Endothelial cell of umbilical vein (primary cell): ENCODE results near the gene PLK5. TPM values are rescaled to one million over a fixed set of nuclear protein-coding genes. Genes with fewer than 3 reads are reported as not detected.

ENCODE experiments used
- BruUV-seq: library from RNA; stranded (reverse); fragments of 400-500 nt; replicated peaks from 2 replicates; lab custom pipeline; 2021; lab: Mats Ljungman, UMichigan
- CTCF ChIA-PET: fragments of 300-600, 350-600 bp; sonication (Branson Sonifier 250); formaldehyde crosslinking; loops from one replicate; lab custom pipeline; 2021; ENCODE audit warnings: antibody characterized with exemption, inconsistent platforms; lab: Charles Lee
- POLR2A ChIA-PET: fragments of 300-600, 350-600 bp; sonication (Branson Sonifier 250); formaldehyde crosslinking; loops from one replicate; lab custom pipeline; 2021; ENCODE audit warnings: antibody characterized with exemption, inconsistent platforms; lab: Charles Lee
- DNase-seq: peaks from one replicate; pipeline ENCODE4 v3.0.0-alpha.2; 2011; ENCODE audit warnings: low read depth, low spot score
- FAIRE-seq: peaks from 2 replicates; lab custom pipeline; 2011; peaks lifted over from hg19 to GRCh38; lab: Jason Lieb, UNC
- H2AFZ ChIP-seq: 2 replicates; pipeline ENCODE4 v1.6.0; 2012; ENCODE audit warnings: low read depth, low read length, control low read depth, inconsistent platforms
- H3K27ac ChIP-seq: 2 replicates; pipeline ENCODE4 v1.5.1; 2011; ENCODE audit warnings: low read depth, mild to moderate bottlenecking, control low read depth, low read length, moderate library complexity; ENCODE audit not compliant: insufficient read depth
- H3K27me3 ChIP-seq, 2 experiments: 2 replicates each; pipeline versions ENCODE4 v1.6.0 to v1.6.1; 2011; ENCODE audit warnings: low read length in 2 of 2, mixed read lengths in 1 of 2; ENCODE audit not compliant: control insufficient read depth in 2 of 2, insufficient read depth in 2 of 2
- H3K36me3 ChIP-seq, 2 experiments: 2 replicates in 1 of 2; 3 replicates in 1 of 2; pipeline ENCODE4 v1.5.1; 2011; ENCODE audit warnings: low read length in 2 of 2, mild to moderate bottlenecking in 1 of 2, moderate library complexity in 1 of 2; ENCODE audit not compliant: control insufficient read depth in 2 of 2, insufficient read depth in 2 of 2; ENCODE audit errors: extremely low read depth in 1 of 2
- H3K4me1 ChIP-seq: 3 replicates; pipeline ENCODE4 v1.5.1; 2011; ENCODE audit warnings: mild to moderate bottlenecking, low read length; ENCODE audit not compliant: control insufficient read depth, insufficient read depth; ENCODE audit errors: extremely low read depth
- H3K4me2 ChIP-seq: 2 replicates; pipeline ENCODE4 v1.6.1; 2011; ENCODE audit warnings: low read length, control low read depth, mixed read lengths; ENCODE audit not compliant: insufficient read depth
- H3K4me3 ChIP-seq, 3 experiments: fragments of 200-600 bp in 1 of 3; sonication (generic), shearing (Covaris generic) in 1 of 3; replicated peaks in 1 of 3; 2 replicates each; pipeline ENCODE4 v1.5.1; 2011 to 2016; ENCODE audit warnings: control low read depth in 3 of 3, low read length in 3 of 3, mild to moderate bottlenecking in 2 of 3, inconsistent platforms in 1 of 3, low read depth in 1 of 3, moderate library complexity in 1 of 3; ENCODE audit not compliant: insufficient read depth in 1 of 3
- H3K79me2 ChIP-seq: 2 replicates; pipeline ENCODE4 v1.6.0; 2012; ENCODE audit warnings: low read length, inconsistent platforms; ENCODE audit not compliant: control insufficient read depth, insufficient read depth
- H3K9ac ChIP-seq: replicated peaks from 2 replicates; pipeline ENCODE3; 2011; ENCODE audit warnings: low read length, control low read depth; ENCODE audit not compliant: insufficient read depth; ENCODE audit errors: extremely low read depth
- H3K9me1 ChIP-seq: replicated peaks from 3 replicates; pipeline ENCODE4 v1.6.0; 2011; ENCODE audit warnings: mild to moderate bottlenecking, low read length; ENCODE audit not compliant: control insufficient read depth, insufficient read depth; ENCODE audit errors: extremely low read depth
- H3K9me3 ChIP-seq: replicated peaks from 2 replicates; pipeline ENCODE4 v1.5.1; 2012; ENCODE audit warnings: low read length, inconsistent platforms; ENCODE audit not compliant: control insufficient read depth, insufficient read depth
- H4K20me1 ChIP-seq: replicated peaks from 2 replicates; pipeline ENCODE3; 2011; ENCODE audit warnings: mild to moderate bottlenecking, low read length; ENCODE audit not compliant: control insufficient read depth, insufficient read depth; ENCODE audit errors: extremely low read depth
- CTCF ChIP-seq, 2 donors: IDR thresholded peaks; 1 replicate in 1 of 2; 2 replicates in 1 of 2; pipeline ENCODE4 v1.5.1; 2011; ENCODE audit warnings: low read length in 2 of 2, mild to moderate bottlenecking in 2 of 2, moderate library complexity in 2 of 2, control low read depth in 1 of 2, inconsistent platforms in 1 of 2, low read depth in 1 of 2; ENCODE audit not compliant: insufficient read depth in 1 of 2; ENCODE audit errors: extremely low read depth in 1 of 2
- EZH2 ChIP-seq: IDR thresholded peaks from 2 replicates; pipeline ENCODE4 v1.6.1; 2012; ENCODE audit warnings: borderline replicate concordance, low read depth, mild to moderate bottlenecking, moderate library complexity, low read length, inconsistent platforms; ENCODE audit not compliant: severe bottlenecking
- FOS ChIP-seq: IDR thresholded peaks from 2 replicates; pipeline ENCODE4 v1.6.1; 2011; ENCODE audit warnings: mild to moderate bottlenecking, low read length, moderate library complexity, borderline replicate concordance; ENCODE audit not compliant: insufficient read depth
- GATA2 ChIP-seq: IDR thresholded peaks from 2 replicates; pipeline ENCODE4 v1.7.0; 2011; ENCODE audit warnings: low read depth, mild to moderate bottlenecking, moderate library complexity, mixed read lengths, low read length; ENCODE audit not compliant: insufficient read length, insufficient read depth
- JUN ChIP-seq: IDR thresholded peaks from 2 replicates; pipeline ENCODE4 v1.6.1; 2011; ENCODE audit warnings: borderline replicate concordance, low read depth; ENCODE audit not compliant: insufficient read length, insufficient read depth
- MYC ChIP-seq: IDR thresholded peaks from one replicate; pipeline ENCODE4 v1.6.1; 2011; ENCODE audit warnings: mild to moderate bottlenecking, low read depth, low read length
- POLR2A ChIP-seq: IDR thresholded peaks from 2 replicates; pipeline ENCODE4 v1.6.1; 2012; ENCODE audit warnings: low read depth, mild to moderate bottlenecking, control low read depth, low read length
- POLR2AphosphoS5 ChIP-seq: IDR thresholded peaks from 2 replicates; pipeline ENCODE4 v1.6.1; 2012; ENCODE audit warnings: low read depth, mild to moderate bottlenecking, control low read depth, low read length, moderate library complexity; ENCODE audit not compliant: insufficient read depth
- dilution Hi-C: fragments of 300-500 bp; cut with MboI; formaldehyde crosslinking; loops from one replicate; pipeline ENCODE4 v1.15.0; 2019; ENCODE audit warnings: low sequenced_read_pairs; ENCODE audit not compliant: extremely low pct_ligation_motif_present
- intact Hi-C: fragments of 100-400 bp; cut with micrococcal nuclease; formaldehyde crosslinking; loops from one replicate; pipeline ENCODE4 v1.10.0; 2022
- polyA plus RNA-seq, 4 experiments: library from polyadenylated mRNA; depleted of rRNA in 3 of 4; stranded (reverse) in 3 of 4; unstranded in 1 of 4; fragments of >200 nt; gene quantifications; 2 replicates each; pipeline versions ENCODE4 v1.2.1 to v1.2.3, GENCODE V29; 2011 to 2012; ENCODE audit warnings: missing spikeins in 1 of 4
- total RNA-seq: library from RNA; stranded (reverse); gene quantifications from 2 replicates; pipeline ENCODE4 v1.2.3, GENCODE V29; 2021
- TF ChIP-seq, protein P1 (sequence below): IDR thresholded peaks from 2 replicates; pipeline ENCODE4 v1.6.1; 2011; ENCODE audit not compliant: insufficient read depth, insufficient read length

PLK5 gene
- total and polyA plus RNA-seq, 2 donors (not counting 3 experiments of a cell fraction or from before 2014, with no cell fraction given) = not detected

GRCh38 chr19:1483979-1484428 lies 39.9 kb upstream of the PLK5 start:
- ChIA-PET POLR2A (no interaction called here), CTCF (no interaction called here)
- FAIRE-seq = no peak
- H3K27me3 ChIP-seq = no peaks in the 10 kb centered on the region
- no peaks in the 10 kb centered on the region for H3K36me3 ChIP-seq
- intact Hi-C loops (no loop called here), dilution Hi-C loops (no loop called here)
- H3K9ac ChIP-seq = no peak overlapping the region
- no peaks in the 10 kb centered on the region for H3K79me2 ChIP-seq
- no peak overlapping the region for H3K27ac ChIP-seq
- no peaks in the 10 kb centered on the region for H3K9me1 ChIP-seq
- H3K4me2 ChIP-seq = no peak overlapping the region
- H3K4me3 ChIP-seq = no peak overlapping the region
- no peaks in the 10 kb centered on the region for H3K4me1 ChIP-seq
- no peaks in the 10 kb centered on the region for H4K20me1 ChIP-seq
- H3K9me3 ChIP-seq = no peaks in the 10 kb centered on the region
- DNase-seq = no peak
- BruUV-seq = no TSS peak
- TF ChIP-seq EZH2 = no peak
- TF ChIP-seq POLR2A = no peak
- no peak for TF ChIP-seq FOS
- TF ChIP-seq POLR2AphosphoS5 = no peak
- no peak for TF ChIP-seq GATA2
- no peak for TF ChIP-seq JUN
- TF ChIP-seq, protein P1, sequence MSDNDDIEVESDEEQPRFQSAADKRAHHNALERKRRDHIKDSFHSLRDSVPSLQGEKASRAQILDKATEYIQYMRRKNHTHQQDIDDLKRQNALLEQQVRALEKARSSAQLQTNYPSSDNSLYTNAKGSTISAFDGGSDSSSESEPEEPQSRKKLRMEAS = no peak
- TF ChIP-seq CTCF (IDR thresholded peaks at IDR 0.05; ENCODE audit: extremely low read depth in 1 of 2, insufficient read depth in 1 of 2, low read depth in 1 of 2, low read length in 2 of 2) = no peak
- TF ChIP-seq MYC = no peak
- H2AFZ ChIP-seq = no peak overlapping the region
